Cortex of kidney (tissue), 1 donor: ENCODE results near the gene ZNF581.

Experiments used
- DNase-seq: peaks from one replicate; lab custom pipeline; 2025; lab: John Stamatoyannopoulos, UW

Gene ZNF581

GRCh38 chr19:55648585-55649267, 5.3 kb downstream of the ZNF581 start:
- DNase-seq: no peak

DNA sequence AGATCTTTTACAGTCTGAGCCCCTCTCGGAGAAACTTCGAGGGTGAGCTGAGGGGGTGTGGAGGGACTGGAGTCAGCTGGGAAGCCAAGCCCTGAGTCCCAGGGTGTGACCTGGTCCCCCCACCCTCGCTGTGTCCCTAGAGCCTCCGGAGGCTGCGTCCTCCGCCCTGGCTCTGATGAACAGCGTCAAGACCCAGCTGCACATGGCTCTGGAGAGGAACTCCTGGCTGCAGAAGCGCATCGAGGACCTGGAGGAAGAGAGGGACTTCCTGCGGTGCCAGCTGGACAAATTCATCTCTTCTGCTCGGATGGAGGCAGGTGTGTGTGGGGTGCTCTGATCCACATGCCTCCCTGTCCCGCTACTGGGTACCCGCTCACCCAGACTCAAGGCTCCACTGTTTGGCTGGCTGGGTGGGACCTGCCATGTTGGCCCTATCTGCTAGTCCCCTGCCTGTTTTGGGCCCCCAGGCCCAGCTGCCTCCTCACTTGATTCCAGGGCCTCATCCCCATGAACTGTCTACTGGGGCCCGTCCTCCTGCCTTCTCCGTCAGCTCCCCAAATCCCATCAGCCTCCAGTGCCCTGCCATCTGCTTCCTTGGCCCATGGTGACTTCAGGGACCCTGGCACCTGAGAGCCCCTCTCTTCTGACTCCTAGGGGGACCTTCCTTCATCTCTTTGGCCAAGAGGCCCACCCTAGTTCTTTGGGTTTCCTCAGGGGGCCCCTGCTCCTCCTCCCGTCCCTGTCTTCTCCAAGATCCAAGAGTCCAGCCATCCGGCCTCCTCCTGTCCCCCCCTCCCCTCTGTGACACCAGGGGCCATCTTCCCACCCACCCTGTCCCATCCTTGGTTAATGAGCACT, 6.0 kb downstream of the ZNF581 start:
- no peak for DNase-seq

DNA sequence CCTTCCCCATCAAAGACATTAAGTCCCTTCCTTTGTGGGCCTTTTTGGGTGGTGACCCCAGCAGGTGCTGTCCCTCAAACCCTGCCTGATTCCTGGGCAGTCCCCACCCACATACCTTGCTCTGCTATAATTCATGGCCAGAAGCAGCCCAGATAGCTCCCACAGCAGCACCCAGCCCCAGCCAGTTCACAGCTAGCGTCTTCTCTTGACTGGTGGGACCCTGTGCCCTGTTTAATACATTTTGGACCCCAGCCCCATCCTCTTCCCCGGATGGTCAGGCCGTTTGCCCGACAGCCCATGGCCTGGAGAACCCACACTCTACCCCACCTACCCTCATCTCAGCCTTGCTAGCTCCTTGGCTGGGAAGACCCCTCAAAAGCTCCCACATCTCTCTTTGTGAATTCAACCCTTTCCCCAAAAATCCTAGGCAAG, 6.7 kb downstream of the ZNF581 start:
- DNase-seq: no peak

DNA sequence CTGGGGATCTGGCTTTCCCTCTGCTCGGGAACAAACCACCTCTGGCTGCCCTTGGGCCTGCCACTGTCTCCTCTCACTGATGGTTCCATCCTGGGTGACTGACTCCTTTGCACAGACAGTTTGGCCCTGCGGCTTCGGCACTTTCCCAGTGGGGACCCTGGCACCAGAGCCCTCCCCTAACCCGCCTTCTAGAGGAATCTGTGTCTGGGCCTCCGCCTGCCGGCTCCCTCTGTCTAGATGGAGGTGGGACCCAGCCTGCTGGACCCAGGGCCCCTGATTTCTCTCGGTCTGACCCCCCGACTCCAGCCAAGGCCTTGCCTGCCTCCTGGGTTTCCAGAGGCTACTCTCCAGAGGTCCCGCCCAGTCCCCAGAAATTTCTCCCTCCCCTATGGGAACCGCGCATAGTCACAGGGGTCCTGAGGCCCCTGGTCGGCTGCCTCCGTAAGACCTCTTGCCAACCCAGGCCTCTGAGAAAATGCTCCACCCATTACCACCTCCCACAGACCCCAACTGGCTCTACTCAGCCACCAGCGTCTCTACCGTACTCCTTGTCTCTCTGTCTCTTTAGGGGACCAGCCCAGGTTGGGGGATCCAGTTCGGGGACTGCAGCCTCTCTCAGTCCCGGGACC, 7.3 kb downstream of the ZNF581 start:
- no peak for DNase-seq

DNA sequence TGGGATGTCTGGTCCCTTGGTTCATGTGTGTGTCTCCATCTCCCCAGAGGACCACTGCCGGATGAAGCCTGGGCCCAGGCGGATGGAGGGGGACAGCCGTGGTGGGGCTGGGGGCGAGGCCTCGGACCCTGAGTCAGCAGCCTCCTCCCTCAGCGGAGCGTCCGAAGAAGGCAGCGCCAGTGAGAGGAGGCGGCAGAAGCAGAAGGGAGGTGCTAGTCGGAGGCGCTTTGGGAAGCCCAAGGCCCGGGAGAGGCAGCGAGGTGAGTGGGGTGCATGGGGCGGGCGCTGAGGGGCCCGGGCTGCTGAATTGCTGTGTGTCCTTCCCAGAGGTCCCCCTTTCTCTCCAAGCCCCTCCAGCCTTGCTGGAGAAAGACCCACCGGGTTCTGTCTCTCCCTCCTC, 7.8 kb downstream of the ZNF581 start:
- DNase-seq: no peak

- DNase-seq: no peak
Measured at GRCh38 chr19:55652311-55653128, 9.1 kb downstream of the ZNF581 start.

- DNase-seq: peak; percentile 91
Measured at GRCh38 chr19:55653651-55654322, 10.3 kb downstream of the ZNF581 start.

DNA sequence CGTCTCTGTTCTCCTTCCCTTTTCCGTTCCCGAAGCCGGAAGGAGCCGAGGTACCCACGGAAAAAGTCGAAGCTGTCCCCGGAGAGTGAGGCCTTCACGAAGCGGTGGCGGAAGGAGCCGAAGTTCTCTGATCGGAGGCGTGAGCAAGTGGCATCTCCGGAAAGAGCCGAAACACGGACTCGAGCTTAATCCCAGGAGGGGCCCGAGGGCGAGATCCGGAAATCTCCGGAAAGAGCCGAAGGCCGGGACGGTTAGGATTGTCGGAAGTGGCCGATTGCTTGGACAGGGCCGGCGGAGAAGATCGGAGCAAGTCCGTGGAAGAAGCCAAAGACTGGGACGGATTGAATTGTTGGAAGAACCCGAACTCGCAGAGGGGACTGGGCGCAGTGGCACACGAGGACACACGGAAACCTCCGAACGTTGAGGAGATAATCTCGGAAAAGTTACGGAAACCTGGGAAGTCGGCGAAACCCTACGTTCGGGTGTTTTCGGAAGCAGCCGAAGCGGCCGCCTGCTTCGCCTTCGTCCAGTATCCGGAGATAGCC, 10.9 kb downstream of the ZNF581 start:
- DNase-seq: peak; percentile 91

GRCh38 chr19:55654868-55655647, 11.6 kb downstream of the ZNF581 start, which contains the start of gene U2AF2:
TSS of gene U2AF2 (plus strand) at chr19:55655035. CDS start at chr19:55655105, 70 bp downstream.
- DNase-seq: no peak

- no peak for DNase-seq
Measured at GRCh38 chr19:55655648-55656040, 12.2 kb downstream of the ZNF581 start.

- DNase-seq: no peak
Measured at GRCh38 chr19:55656552-55656951, 13.1 kb downstream of the ZNF581 start.

DNA sequence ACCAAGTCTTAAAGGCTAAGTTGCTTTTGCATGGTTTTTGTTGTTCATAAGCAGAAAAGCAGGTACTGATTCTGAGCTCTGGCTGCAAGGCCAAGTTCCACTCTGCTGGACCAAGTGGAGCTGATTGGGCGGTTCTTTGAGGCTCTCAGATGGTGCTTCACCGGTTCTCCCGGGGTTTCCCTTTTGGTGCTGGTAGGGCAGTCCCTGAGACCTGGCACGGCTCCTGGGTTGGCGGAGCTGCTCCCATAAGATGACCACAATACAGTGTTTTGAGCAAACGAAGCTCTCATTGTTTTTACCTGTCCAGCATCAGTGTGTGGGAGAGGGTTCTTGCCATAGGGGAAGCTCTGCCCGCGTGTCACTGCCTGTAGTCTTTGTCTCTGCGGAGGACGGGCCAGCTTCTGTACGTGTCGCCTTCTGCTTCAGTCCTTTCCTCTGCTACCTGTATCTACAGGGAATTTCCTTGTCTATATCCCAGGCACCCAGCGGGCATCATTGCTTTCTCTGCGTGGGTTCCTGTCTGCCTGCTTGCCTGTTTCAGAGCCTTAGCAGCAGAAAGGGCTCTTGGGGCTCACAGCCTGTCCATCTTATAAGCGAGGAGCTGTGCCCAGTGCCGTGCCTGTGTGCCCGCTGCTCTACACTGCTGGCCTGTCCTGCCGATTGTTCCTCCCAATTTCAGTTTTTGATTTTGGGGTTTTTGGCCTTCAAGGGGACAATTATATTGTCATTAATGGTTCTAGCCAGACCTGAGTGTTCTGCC, 13.7 kb downstream of the ZNF581 start:
- no peak for DNase-seq

- no peak for DNase-seq
Measured at GRCh38 chr19:55658846-55659459, 15.5 kb downstream of the ZNF581 start.

DNA sequence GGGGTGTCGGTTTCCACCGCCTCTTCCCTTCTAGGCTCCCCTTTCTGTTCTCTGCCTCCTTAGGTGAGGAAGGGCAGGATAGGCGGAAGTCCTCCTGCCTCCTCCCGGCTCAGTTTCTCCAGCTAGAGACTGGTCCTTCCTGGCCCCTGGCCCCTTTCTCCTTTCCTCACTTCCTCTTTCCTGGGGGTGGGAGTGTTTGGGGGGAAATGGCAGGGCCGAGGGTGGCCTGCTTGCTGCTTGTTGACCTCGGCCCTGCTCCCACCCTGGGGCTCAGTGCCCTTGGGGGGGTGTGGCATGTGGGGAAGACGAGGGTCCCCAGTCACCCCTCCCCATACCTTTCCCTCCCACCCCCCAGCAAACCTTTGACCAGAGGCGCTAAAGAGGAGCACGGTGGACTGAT, 16.4 kb downstream of the ZNF581 start:
- DNase-seq: no peak

DNA sequence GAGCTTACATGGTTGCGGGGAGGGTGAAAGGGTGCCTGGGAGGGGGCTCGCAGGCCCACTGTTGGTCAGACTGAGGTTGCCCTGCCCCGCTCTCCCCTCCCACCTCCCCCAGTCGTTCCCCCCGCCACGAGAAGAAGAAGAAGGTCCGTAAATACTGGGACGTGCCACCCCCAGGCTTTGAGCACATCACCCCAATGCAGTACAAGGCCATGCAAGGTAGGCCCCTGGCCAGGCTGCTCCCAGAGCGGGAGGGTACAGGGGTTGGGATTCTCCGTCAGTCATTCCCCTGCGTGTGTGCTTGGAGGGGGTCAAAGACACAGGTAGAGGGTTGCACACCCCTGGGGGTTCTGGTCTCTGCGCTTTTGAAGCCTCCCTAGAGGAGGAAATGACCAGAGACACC, 17.0 kb downstream of the ZNF581 start:
- no peak for DNase-seq

- no peak for DNase-seq
Measured at GRCh38 chr19:55660991-55661390, 17.5 kb downstream of the ZNF581 start.

GRCh38 chr19:55661826-55662225, 18.4 kb downstream of the ZNF581 start:
- no peak for DNase-seq

- no peak for DNase-seq
Measured at GRCh38 chr19:55663846-55664536, 20.5 kb downstream of the ZNF581 start.
